Measurements from ENCODE around the gene VIL1.

Gene VIL1

GRCh38 chr2:218394298-218395089 lies 24.4 kb upstream of the VIL1 start:
- no peak for DNase-seq

- DNase-seq, result no peak
Observed at GRCh38 chr2:218395090-218395444, 23.9 kb upstream of the VIL1 start.

- no peak for DNase-seq
Observed at GRCh38 chr2:218395456-218395825, 23.5 kb upstream of the VIL1 start.

GRCh38 chr2:218395826-218396687 lies 22.9 kb upstream of the VIL1 start:
- DNase-seq, result peak in 55 of 56 donors; percentile 73 to 96 (median 93)

GRCh38 chr2:218396688-218397462 lies 22.0 kb upstream of the VIL1 start:
- DNase-seq, result peak in 46 of 56 donors; percentile 42 to 85 (median 66)

- DNase-seq, result peak in 3 of 56 donors; percentile 30 to 34 (median 31)
Observed at GRCh38 chr2:218397463-218397819, 21.5 kb upstream of the VIL1 start.

GRCh38 chr2:218397820-218398436 lies 21.0 kb upstream of the VIL1 start:
- DNase-seq, result peak in 13 of 56 donors; percentile 23 to 59 (median 46)

GRCh38 chr2:218398437-218399390 lies 20.2 kb upstream of the VIL1 start:
- peak in 45 of 56 donors; percentile 22 to 87 (median 61) for DNase-seq

- DNase-seq, result peak in 55 of 56 donors; percentile 41 to 96 (median 87)
Observed at GRCh38 chr2:218399391-218400166, 19.3 kb upstream of the VIL1 start, which contains the start of gene CTDSP1. CTDSP1 (plus strand) TSS chr2:218399868; CDS start chr2:218400091, 223 bp downstream.

GRCh38 chr2:218400167-218400929 lies 18.6 kb upstream of the VIL1 start:
- peak in 18 of 56 donors; percentile 26 to 75 (median 44) for DNase-seq

- DNase-seq, result no peak
Observed at GRCh38 chr2:218400930-218401881, 17.7 kb upstream of the VIL1 start.

GRCh38 chr2:218401890-218402289 lies 17.0 kb upstream of the VIL1 start:
- DNase-seq, result no peak

- no peak for DNase-seq
Observed at GRCh38 chr2:218402491-218402901, 16.4 kb upstream of the VIL1 start.

GRCh38 chr2:218402911-218403411 lies 16.0 kb upstream of the VIL1 start:
- DNase-seq, result no peak

- DNase-seq, result no peak
Observed at GRCh38 chr2:218403810-218404209, 15.1 kb upstream of the VIL1 start.

- no peak for DNase-seq
Observed at GRCh38 chr2:218404351-218405085, 14.4 kb upstream of the VIL1 start.

All from nucleus accumbens (tissue), 56 donors.